Loucy (cell line): ENCODE results near the gene SHISA3.

Source experiments
- H2AFZ ChIP-seq: fragments of 200-600 bp; sonication (generic); 2 replicates; pipeline ENCODE4 v1.6.0; 2016; ENCODE audit warnings: antibody characterized with exemption, mild to moderate bottlenecking, low read length, moderate library complexity
- H3F3A ChIP-seq: fragments of 200-600 bp; 2 replicates; pipeline ENCODE4 v1.6.0; 2016; ENCODE audit warnings: antibody characterized with exemption, low read depth, mild to moderate bottlenecking
- H3K27me3 ChIP-seq: fragments of 200-600 bp; sonication (generic); 2 replicates; pipeline ENCODE4 v1.6.1; 2014; ENCODE audit warnings: low read length, mild to moderate bottlenecking; ENCODE audit not compliant: insufficient read depth, poor library complexity, severe bottlenecking
- H3K36me3 ChIP-seq: fragments of 200-600 bp; sonication (generic); 2 replicates; pipeline ENCODE4 v1.6.1; 2016; ENCODE audit warnings: low read length; ENCODE audit not compliant: insufficient read depth
- H3K4me1 ChIP-seq: fragments of 200-600 bp; sonication (generic); 2 replicates; pipeline ENCODE4 v1.5.1; 2014; ENCODE audit warnings: low read length, mild to moderate bottlenecking; ENCODE audit not compliant: insufficient read depth, poor library complexity, severe bottlenecking
- H3K4me2 ChIP-seq: fragments of 200-600 bp; sonication (generic); 2 replicates; pipeline ENCODE4 v1.6.0; 2014; ENCODE audit warnings: antibody characterized with exemption, low read length, low read depth, mild to moderate bottlenecking; ENCODE audit not compliant: poor library complexity, severe bottlenecking
- H3K4me3 ChIP-seq: fragments of 200-600 bp; sonication (generic); 2 replicates; pipeline ENCODE4 v1.5.1; 2014; ENCODE audit warnings: low read length, mild to moderate bottlenecking, mixed read lengths; ENCODE audit not compliant: poor library complexity, severe bottlenecking
- H3K79me2 ChIP-seq: fragments of 200-600 bp; sonication (generic); 2 replicates; pipeline ENCODE4 v1.6.1; 2014; ENCODE audit warnings: low read length; ENCODE audit not compliant: insufficient read depth
- H3K9ac ChIP-seq: fragments of 200-600 bp; sonication (generic); 2 replicates; pipeline ENCODE4 v1.6.0; 2014; ENCODE audit warnings: mild to moderate bottlenecking, low read depth, low read length, moderate library complexity; ENCODE audit not compliant: poor library complexity, severe bottlenecking
- H3K9me2 ChIP-seq: fragments of 200-600 bp; sonication (generic); replicated peaks from 2 replicates; pipeline ENCODE4 v1.6.1; 2016; ENCODE audit warnings: low read depth, low read length, mixed read lengths
- H3K9me3 ChIP-seq: fragments of 200-600 bp; sonication (generic); 2 replicates; pipeline ENCODE4 v1.6.1; 2014; ENCODE audit warnings: mild to moderate bottlenecking, antibody characterized with exemption, low read length, low read depth; ENCODE audit not compliant: insufficient read depth
- H4K20me1 ChIP-seq: fragments of 200-600 bp; sonication (generic); 2 replicates; pipeline ENCODE4 v1.6.0; 2014; ENCODE audit warnings: antibody characterized with exemption, low read length, mild to moderate bottlenecking; ENCODE audit not compliant: insufficient read depth, poor library complexity, severe bottlenecking
- CTCF ChIP-seq: fragments of 200-600 bp; sonication (generic); conservative IDR thresholded peaks from 2 replicates; pipeline ENCODE4 v1.5.1; 2014; ENCODE audit warnings: mild to moderate bottlenecking, antibody characterized with exemption, low read length
- EZH2phosphoT487 ChIP-seq: fragments of 200-600 bp; IDR thresholded peaks from 2 replicates; pipeline ENCODE4 v1.6.1; 2018; ENCODE audit warnings: antibody characterized with exemption, mild to moderate bottlenecking, moderate library complexity, borderline replicate concordance

SHISA3 gene

DNA sequence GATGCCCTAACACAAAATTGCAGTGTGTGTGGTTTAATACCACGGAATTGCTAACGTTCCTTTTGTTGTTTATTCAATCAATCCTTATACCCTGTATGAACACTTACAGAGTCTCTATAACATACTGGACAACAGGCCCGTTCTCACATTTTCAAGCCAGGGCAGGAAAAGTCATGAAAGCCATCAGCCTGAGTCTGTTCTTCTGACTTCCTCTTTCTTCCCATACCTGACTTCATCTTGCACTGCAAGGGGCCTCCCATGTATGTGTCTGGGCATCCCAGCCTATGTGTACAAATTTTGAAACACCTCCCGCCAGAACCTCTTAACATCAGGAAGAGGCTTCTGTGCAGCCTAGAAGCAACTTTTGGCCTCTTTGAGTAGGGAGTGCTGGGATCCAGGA is 4.9 kb upstream of the SHISA3 start:
- no peak overlapping the region for H3K9ac ChIP-seq

GRCh38 chr4:42395595-42395994 is 1.7 kb upstream of the SHISA3 start:
- Histone ChIP-seq H3K9ac (no peak overlapping the region), H3K4me2 (no peak overlapping the region), H2AFZ (no peak overlapping the region), H3F3A (no peaks in the 10 kb centered on the region), H3K9me2 (no peaks in the 10 kb centered on the region), H3K27me3 (no peaks in the 10 kb centered on the region), H4K20me1 (no peaks in the 10 kb centered on the region), H3K9me3 (no peaks in the 10 kb centered on the region), H3K4me1 (no peaks in the 10 kb centered on the region), H3K36me3 (no peaks in the 10 kb centered on the region), H3K79me2 (no peaks in the 10 kb centered on the region), H3K4me3 (no peak overlapping the region)
- TF ChIP-seq CTCF (no peak), EZH2phosphoT487 (no peak)

More for the DNA sequence above, 4.9 kb upstream of the SHISA3 start:
- Histone ChIP-seq H3K4me1 (no peaks in the 10 kb centered on the region), H3K9me2 (no peaks in the 10 kb centered on the region), H3K4me3 (no peak overlapping the region), H3K36me3 (no peaks in the 10 kb centered on the region), H2AFZ (no peak overlapping the region), H3K4me2 (no peak overlapping the region), H3K79me2 (no peaks in the 10 kb centered on the region), H4K20me1 (no peaks in the 10 kb centered on the region), H3K27me3 (no peaks in the 10 kb centered on the region), H3K9me3 (no peaks in the 10 kb centered on the region), H3F3A (no peaks in the 10 kb centered on the region)
- TF ChIP-seq CTCF (no peak), EZH2phosphoT487 (no peak)

GRCh38 chr4:42396361-42396751 is 932 bp upstream of the SHISA3 start:
- no peaks in the 10 kb centered on the region for H3K9me3 ChIP-seq
- H3K79me2 ChIP-seq, result no peaks in the 10 kb centered on the region
- H3K9ac ChIP-seq, result no peak overlapping the region
- no peaks in the 10 kb centered on the region for H3K27me3 ChIP-seq
- TF ChIP-seq CTCF (no peak), EZH2phosphoT487 (no peak)
- no peaks in the 10 kb centered on the region for H3K36me3 ChIP-seq
- no peak overlapping the region for H3K4me2 ChIP-seq
- no peak overlapping the region for H2AFZ ChIP-seq
- H3K4me3 ChIP-seq, result no peak overlapping the region
- no peaks in the 10 kb centered on the region for H3F3A ChIP-seq
- H3K9me2 ChIP-seq, result no peaks in the 10 kb centered on the region
- no peaks in the 10 kb centered on the region for H3K4me1 ChIP-seq
- no peaks in the 10 kb centered on the region for H4K20me1 ChIP-seq
